ENCODE data around the gene NAGK.

The NAGK gene

GRCh38 chr2:71117063-71117462, 48.6 kb downstream of the NAGK start:
- DNase-seq = no peak

- DNase-seq = no peak
Observed at GRCh38 chr2:71120195-71120594, 51.7 kb downstream of the NAGK start.

- DNase-seq = no peak
Observed at GRCh38 chr2:71121479-71121878, 53.0 kb downstream of the NAGK start.

- DNase-seq = no peak
Observed at GRCh38 chr2:71122387-71123298, 54.2 kb downstream of the NAGK start.

- no peak for DNase-seq
Observed at GRCh38 chr2:71125506-71126294, 57.3 kb downstream of the NAGK start.

- DNase-seq = no peak
Observed at GRCh38 chr2:71126957-71127356, 58.5 kb downstream of the NAGK start.
